Measurements from ENCODE around the gene ABCG2.
"Not testable (repeated sequence)": the region's sequence is repeated elsewhere in the genome, so short reads cannot be mapped to it uniquely, and the experiment has no call there.

The ABCG2 gene

DNA sequence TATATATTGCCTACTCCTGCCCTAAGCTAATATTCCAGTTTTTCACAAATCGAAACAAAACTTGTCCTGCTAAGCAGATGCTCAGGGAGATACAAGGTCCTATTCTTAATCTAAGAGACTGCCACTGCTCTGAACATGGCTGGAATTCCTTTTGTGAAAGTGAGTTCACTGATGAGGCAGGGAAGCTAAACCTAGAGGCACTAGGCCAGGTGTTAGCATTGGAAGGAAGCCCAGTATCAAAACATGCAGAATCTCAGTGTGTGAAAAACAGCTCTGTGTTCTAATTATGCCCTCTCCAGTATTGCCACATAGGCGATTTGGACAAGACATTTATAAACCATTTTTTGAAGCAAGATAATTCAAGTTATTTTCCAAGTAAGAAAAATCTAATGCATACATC lies 47.6 kb downstream of the ABCG2 start:
- DNase-seq (ENCODE audit: low spot score) = no peak
- in situ Hi-C loops (cut with MboI; ENCODE audit: low sequenced_read_pairs, unreplicated experiment) = no loop called here

DNA sequence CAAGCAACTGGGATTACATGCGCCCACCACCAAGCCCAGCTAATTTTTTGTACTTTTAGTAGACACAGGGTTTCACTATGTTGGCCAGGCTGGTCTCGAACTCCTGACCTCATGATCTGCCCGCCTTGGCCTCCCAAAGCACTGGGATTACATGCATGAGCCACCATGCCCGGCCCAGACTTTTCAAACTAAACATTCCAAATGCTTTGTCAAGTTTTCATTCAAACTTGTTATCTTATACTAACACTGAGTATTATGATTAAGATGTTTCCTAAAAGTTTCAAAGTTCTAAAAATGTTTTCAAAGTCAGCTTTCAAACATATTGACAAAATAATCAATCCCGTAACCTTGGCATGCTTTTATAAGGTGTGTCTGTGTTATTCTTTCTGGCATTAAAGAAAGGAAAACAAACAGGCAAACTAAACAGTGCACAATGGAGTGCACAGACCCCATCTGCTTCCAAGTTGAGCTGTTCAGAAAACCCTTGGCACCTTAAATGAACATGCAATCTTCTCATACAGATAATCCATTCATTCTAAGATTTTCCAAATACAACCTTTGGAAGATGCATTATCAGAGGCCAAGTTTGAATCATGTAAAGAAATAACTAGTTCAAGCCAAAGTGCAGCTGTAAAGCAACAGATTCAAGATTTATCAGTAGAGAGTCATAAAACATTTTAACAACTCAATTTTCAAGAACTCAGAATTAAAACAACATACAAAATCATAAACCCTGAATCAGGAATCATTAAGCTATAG lies 49.1 kb downstream of the ABCG2 start:
- in situ Hi-C loops (cut with MboI; ENCODE audit: low sequenced_read_pairs, unreplicated experiment) = no loop called here
- DNase-seq (ENCODE audit: low spot score) = no peak
- TF ChIP-seq, protein P1, sequence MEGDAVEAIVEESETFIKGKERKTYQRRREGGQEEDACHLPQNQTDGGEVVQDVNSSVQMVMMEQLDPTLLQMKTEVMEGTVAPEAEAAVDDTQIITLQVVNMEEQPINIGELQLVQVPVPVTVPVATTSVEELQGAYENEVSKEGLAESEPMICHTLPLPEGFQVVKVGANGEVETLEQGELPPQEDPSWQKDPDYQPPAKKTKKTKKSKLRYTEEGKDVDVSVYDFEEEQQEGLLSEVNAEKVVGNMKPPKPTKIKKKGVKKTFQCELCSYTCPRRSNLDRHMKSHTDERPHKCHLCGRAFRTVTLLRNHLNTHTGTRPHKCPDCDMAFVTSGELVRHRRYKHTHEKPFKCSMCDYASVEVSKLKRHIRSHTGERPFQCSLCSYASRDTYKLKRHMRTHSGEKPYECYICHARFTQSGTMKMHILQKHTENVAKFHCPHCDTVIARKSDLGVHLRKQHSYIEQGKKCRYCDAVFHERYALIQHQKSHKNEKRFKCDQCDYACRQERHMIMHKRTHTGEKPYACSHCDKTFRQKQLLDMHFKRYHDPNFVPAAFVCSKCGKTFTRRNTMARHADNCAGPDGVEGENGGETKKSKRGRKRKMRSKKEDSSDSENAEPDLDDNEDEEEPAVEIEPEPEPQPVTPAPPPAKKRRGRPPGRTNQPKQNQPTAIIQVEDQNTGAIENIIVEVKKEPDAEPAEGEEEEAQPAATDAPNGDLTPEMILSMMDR (IDR thresholded peaks at IDR 0.05; ENCODE audit: borderline replicate concordance, control extremely low read depth, extremely low read depth, insufficient read depth, missing control alignments) = no peak

More for the DNA sequence above, 47.6 kb downstream of the ABCG2 start:
- TF ChIP-seq, protein P1 (IDR thresholded peaks at IDR 0.05; ENCODE audit: borderline replicate concordance, control extremely low read depth, extremely low read depth, insufficient read depth, missing control alignments) = no peak

DNA sequence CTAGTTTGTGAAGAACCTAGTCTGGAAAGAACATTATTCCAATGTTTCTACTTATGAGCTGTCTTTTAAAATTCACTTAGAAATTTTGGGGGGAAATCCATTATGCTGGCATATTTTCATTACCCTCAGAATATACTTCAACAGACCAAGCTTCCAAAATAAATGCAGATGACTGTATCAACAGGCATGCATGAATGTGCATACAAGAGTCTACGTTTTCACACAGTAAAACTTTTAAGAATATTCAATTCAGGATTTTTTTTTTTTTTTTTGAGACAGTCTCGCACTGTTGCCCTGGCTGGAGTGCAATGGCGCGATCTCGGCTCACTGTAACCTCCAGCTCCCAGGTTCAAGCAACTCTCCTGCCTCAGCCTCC lies 49.7 kb downstream of the ABCG2 start:
- DNase-seq (ENCODE audit: low spot score) = no peak
- in situ Hi-C loops (cut with MboI; ENCODE audit: low sequenced_read_pairs, unreplicated experiment) = no loop called here
- TF ChIP-seq, protein P1 (IDR thresholded peaks at IDR 0.05; ENCODE audit: borderline replicate concordance, control extremely low read depth, extremely low read depth, insufficient read depth, missing control alignments) = no peak

DNA sequence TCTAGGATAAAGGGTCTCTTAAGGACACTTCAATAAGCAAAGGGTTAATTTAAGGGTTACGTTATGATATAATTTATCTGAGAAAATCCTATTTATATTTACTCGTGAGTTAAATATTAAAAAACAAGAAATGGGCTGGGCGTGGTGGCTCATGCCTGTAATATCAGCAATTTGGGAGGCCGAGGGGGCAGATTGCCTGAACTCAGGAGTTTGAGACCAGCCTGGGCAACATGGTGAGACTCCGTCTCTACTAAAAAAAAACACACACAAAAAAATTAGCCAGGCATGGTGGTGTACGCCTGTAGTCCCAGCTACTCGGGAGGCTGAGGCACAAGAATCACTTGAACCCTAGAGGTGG lies 50.4 kb downstream of the ABCG2 start:
- DNase-seq (ENCODE audit: low spot score); in situ Hi-C loops (cut with MboI; ENCODE audit: low sequenced_read_pairs, unreplicated experiment): not testable (repeated sequence)

DNA sequence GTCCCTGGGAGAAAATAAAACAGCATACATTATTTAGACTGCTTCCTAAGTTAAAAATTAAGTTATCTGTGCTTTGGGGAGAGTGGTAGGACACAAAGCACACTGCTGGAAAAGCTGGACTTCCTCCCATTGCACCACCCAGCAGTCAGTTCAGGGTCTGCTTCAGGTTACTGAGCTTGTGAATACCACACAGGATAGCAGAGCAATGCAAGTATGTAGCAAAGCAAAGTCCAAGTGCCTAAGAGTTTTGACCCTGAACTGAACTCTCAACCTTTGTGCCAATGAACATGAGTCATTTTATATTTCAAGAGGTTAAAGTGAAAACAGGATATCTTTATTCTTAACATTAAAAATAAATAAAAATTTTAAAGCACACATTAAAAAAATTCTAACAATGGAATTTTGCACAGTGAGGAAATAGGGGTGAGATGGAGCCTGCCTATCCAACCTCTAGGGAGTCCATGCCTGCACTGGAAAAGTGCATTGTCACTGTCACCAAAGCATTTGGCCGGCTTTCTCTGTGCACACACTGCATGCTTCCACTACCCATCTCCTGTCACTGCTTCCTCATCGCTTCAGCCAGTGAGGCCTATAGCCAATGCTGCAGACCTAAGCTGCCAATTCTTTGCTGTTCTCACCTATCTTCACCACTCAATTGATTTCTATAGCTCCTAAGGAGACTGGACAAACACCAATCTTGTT lies 50.9 kb downstream of the ABCG2 start:
- no peak for DNase-seq (ENCODE audit: low spot score)
- TF ChIP-seq, protein P1 (IDR thresholded peaks at IDR 0.05; ENCODE audit: borderline replicate concordance, control extremely low read depth, extremely low read depth, insufficient read depth, missing control alignments) = no peak
- in situ Hi-C loops (cut with MboI; ENCODE audit: low sequenced_read_pairs, unreplicated experiment) = no loop called here

DNA sequence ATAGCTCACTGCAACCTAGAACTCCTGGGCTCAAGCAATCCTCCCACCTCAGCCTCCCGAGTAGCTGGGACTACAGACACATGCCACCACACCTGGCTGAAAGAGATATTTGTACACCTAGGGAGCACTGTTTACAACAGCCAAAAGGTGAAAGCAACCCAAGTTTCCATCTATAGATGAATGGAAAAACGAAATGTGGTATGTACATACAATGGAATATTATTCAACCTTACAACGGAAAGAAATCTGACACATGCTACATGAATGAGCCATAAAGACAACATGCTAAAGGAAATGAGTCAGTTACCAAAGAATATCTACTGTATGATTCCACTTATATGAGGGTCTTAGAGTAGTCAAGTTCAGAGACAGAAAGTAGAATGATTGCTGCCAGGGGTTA lies 52.2 kb downstream of the ABCG2 start:
- in situ Hi-C loops (cut with MboI; ENCODE audit: low sequenced_read_pairs, unreplicated experiment) = no loop called here
- DNase-seq (ENCODE audit: low spot score) = no peak
- TF ChIP-seq, protein P1 (IDR thresholded peaks at IDR 0.05; ENCODE audit: borderline replicate concordance, control extremely low read depth, extremely low read depth, insufficient read depth, missing control alignments) = no peak

DNA sequence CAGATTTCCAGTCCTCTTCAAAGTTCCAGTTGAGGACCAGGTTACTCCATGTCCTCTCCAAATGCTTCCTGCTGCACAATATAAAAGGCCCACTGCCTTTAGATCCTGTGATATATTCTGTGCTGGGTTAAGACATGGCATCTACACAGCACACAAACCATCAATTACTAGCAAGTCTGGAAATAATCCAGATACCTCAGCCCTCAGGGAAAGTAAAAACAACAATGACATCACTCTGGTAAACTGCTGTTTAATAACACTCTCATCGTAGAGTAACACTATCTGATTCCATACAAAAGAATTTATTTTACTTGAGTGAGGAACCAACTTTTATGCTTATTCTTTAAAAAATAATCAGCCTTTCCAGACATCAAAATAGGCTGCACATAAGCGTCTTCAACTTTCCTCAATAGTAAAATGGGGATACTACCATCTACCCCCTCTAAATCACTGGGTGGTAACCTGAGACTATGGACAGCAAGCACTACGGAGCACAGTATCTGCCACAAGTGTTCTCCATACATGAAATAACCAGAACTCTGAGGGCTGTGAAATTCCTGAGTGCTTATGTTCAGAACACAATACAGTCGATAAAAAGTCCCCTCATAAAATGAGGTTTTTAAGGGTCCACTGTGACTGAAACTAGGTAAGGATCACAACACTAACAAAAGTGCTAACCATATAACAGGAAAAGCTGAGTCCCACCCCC lies 53.4 kb downstream of the ABCG2 start:
- TF ChIP-seq, protein P1 (IDR thresholded peaks at IDR 0.05; ENCODE audit: borderline replicate concordance, control extremely low read depth, extremely low read depth, insufficient read depth, missing control alignments) = no peak
- in situ Hi-C loops (cut with MboI; ENCODE audit: low sequenced_read_pairs, unreplicated experiment) = no loop called here
- no peak for DNase-seq (ENCODE audit: low spot score)

All from GM13976 (cell line).